Ovary (tissue), 3 donors: Measurements from ENCODE around the gene ICE2.

Experiments
- CTCF ChIP-seq, 3 donors: fragments of 450-650 bp in 2 of 3; fragments of 200-600 bp in 1 of 3; IDR thresholded peaks; one replicate each; pipeline versions ENCODE4 v1.5.1 to v1.8.0; 2016 to 2022; ENCODE audit warnings: antibody characterized with exemption in 3 of 3, mild to moderate bottlenecking in 1 of 3
- EP300 ChIP-seq: sonication (generic); formaldehyde crosslinking; IDR thresholded peaks from one replicate; pipeline ENCODE4 v1.6.1; 2017; ENCODE audit warnings: antibody characterized with exemption
- POLR2A ChIP-seq: fragments of 450-650 bp; IDR thresholded peaks from one replicate; pipeline ENCODE4 v1.6.1; 2017; ENCODE audit warnings: antibody characterized with exemption, mild to moderate bottlenecking, moderate library complexity
- donor health status: DM: no; HTN: no; CAD: no.

DNA sequence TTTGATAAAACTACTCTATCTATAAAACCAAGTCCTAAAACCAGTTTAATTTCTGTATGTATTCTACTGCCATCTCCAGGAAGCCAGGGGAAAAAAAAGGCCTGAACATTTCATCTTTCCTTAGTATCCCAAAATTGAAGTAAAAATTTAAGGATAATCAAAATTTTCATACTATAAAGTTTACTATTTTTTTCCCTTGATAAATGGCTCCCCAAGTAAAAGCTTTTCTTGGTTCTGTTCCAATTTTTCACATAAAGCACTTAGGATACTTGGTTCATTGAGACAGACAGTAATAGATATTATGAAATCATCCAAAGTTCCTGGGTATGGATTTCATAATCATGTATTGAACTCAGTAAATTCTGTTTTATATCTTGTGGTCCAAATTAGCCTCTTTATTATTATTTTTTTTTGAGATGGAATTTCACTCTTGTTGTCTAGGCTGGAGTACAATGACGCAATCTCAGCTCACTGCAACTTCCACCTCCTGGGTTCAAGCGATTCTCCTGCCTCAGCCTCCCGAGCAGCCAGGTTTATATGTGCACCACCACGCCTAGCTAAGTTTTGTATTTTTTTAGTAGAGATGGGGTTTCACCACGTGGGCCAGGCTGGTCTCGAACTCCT lies 34.5 kb downstream of the ICE2 start:
- TF ChIP-seq CTCF (IDR thresholded peaks at IDR 0.05) (peak in 2 of 3 donors; percentile 14 to 54), POLR2A (no peak), EP300 (no peak)
